Neuronal stem cell (in vitro differentiated cells): ENCODE measurements around the gene ABLIM1. TPM values are rescaled to one million over a fixed set of nuclear protein-coding genes. Genes with fewer than 3 reads are reported as not detected.

Experiments used
- DNase-seq: peaks from one replicate; pipeline ENCODE4 v3.0.0-alpha.2; 2013; ENCODE audit warnings: low spot score
- H2AFZ ChIP-seq: one replicate; pipeline ENCODE4 v1.6.1; 2013; ENCODE audit warnings: mild to moderate bottlenecking, low read length, inconsistent platforms
- H2AK5ac ChIP-seq: 2 replicates; pipeline ENCODE4 v1.6.1; 2013; ENCODE audit warnings: low read depth, mild to moderate bottlenecking, inconsistent platforms, low read length, moderate library complexity, mixed read lengths
- H2BK120ac ChIP-seq: 2 replicates; pipeline ENCODE4 v1.6.1; 2013; ENCODE audit warnings: low read depth, mild to moderate bottlenecking, inconsistent platforms, low read length, moderate library complexity, mixed read lengths
- H2BK12ac ChIP-seq: one replicate; pipeline ENCODE4 v1.6.1; 2013; ENCODE audit warnings: low read length, inconsistent platforms
- H2BK15ac ChIP-seq: 2 replicates; pipeline ENCODE4 v1.6.1; 2013; ENCODE audit warnings: mild to moderate bottlenecking, low read length, inconsistent platforms, mixed read lengths
- H2BK5ac ChIP-seq: one replicate; pipeline ENCODE4 v1.6.1; 2013; ENCODE audit warnings: inconsistent platforms, mild to moderate bottlenecking, low read length, moderate library complexity
- H3K14ac ChIP-seq: one replicate; pipeline ENCODE4 v1.6.1; 2013; ENCODE audit warnings: low read length, inconsistent platforms
- H3K18ac ChIP-seq: 2 replicates; pipeline ENCODE4 v1.6.1; 2013; ENCODE audit warnings: low read length, inconsistent platforms
- H3K23ac ChIP-seq: 2 replicates; pipeline ENCODE4 v1.6.1; 2013; ENCODE audit warnings: low read depth, mild to moderate bottlenecking, mixed read lengths, low read length, inconsistent platforms; ENCODE audit not compliant: poor library complexity
- H3K27ac ChIP-seq: replicated peaks from 3 replicates; pipeline ENCODE4 v1.5.1; 2013; ENCODE audit warnings: low read length, inconsistent platforms
- H3K27me3 ChIP-seq, 3 experiments: 2 replicates each; pipeline ENCODE4 v1.6.1; 2013; ENCODE audit warnings: low read length in 3 of 3, mild to moderate bottlenecking in 2 of 3, inconsistent platforms in 1 of 3, low read depth in 1 of 3, mixed read lengths in 1 of 3, moderate library complexity in 1 of 3; ENCODE audit not compliant: control insufficient read depth in 3 of 3, insufficient read depth in 3 of 3
- H3K36me3 ChIP-seq, 2 donors: replicated peaks in 1 of 2; 2 replicates each; pipeline ENCODE4 v1.6.1; 2013; ENCODE audit warnings: low read length in 2 of 2; ENCODE audit not compliant: control insufficient read depth in 2 of 2, insufficient read depth in 2 of 2
- H3K4ac ChIP-seq: 2 replicates; pipeline ENCODE4 v1.6.1; 2013; ENCODE audit warnings: inconsistent platforms, mild to moderate bottlenecking, low read length, moderate library complexity
- H3K4me1 ChIP-seq, 2 donors: 1 replicate in 1 of 2; 2 replicates in 1 of 2; pipeline ENCODE4 v1.6.1; 2013; ENCODE audit warnings: low read length in 2 of 2, low read depth in 1 of 2; ENCODE audit not compliant: control insufficient read depth in 2 of 2, insufficient read depth in 1 of 2
- H3K4me2 ChIP-seq: one replicate; pipeline ENCODE4 v1.6.1; 2013; ENCODE audit warnings: mild to moderate bottlenecking, low read length, inconsistent platforms; ENCODE audit not compliant: insufficient read depth, poor library complexity, severe bottlenecking
- H3K4me3 ChIP-seq, 2 donors: 2 replicates each; pipeline ENCODE4 v1.5.1; 2013; ENCODE audit warnings: low read length in 2 of 2, mild to moderate bottlenecking in 2 of 2, inconsistent platforms in 1 of 2, moderate library complexity in 1 of 2
- H3K79me1 ChIP-seq: one replicate; pipeline ENCODE4 v1.6.1; 2013; ENCODE audit warnings: low read depth, mild to moderate bottlenecking, inconsistent platforms, low read length, moderate library complexity
- H3K9ac ChIP-seq: one replicate; pipeline ENCODE4 v1.6.1; 2013; ENCODE audit warnings: mild to moderate bottlenecking, low read depth, low read length, inconsistent platforms; ENCODE audit not compliant: poor library complexity
- H3K9me3 ChIP-seq, 2 donors: replicated peaks in 1 of 2; 2 replicates each; pipeline versions ENCODE3 to v1.6.1; 2013; ENCODE audit warnings: low read length in 2 of 2, mild to moderate bottlenecking in 2 of 2, inconsistent platforms in 1 of 2, low read depth in 1 of 2, mixed read lengths in 1 of 2, moderate library complexity in 1 of 2; ENCODE audit not compliant: control insufficient read depth in 2 of 2, insufficient read depth in 1 of 2
- H4K8ac ChIP-seq: one replicate; pipeline ENCODE4 v1.6.1; 2013; ENCODE audit warnings: low read depth, mild to moderate bottlenecking, inconsistent platforms, low read length, moderate library complexity
- H4K91ac ChIP-seq: one replicate; pipeline ENCODE4 v1.6.1; 2013; ENCODE audit warnings: low read length, low read depth, mild to moderate bottlenecking, inconsistent platforms; ENCODE audit not compliant: poor library complexity
- WGBS, 2 donors: extraction: QIAGEN DNeasy Blood & Tissue Kit; methylation state at CpG; one replicate each; pipeline ENCODE4 v1.1.7; 2013; ENCODE audit warnings: missing lambda C conversion rate in 2 of 2, mixed read lengths in 1 of 2; ENCODE audit not compliant: insufficient read length in 2 of 2, insufficient replicate concordance in 1 of 2; ENCODE audit errors: extremely low coverage in 2 of 2; 5-methylcytosine and 5-hydroxymethylcytosine counted together
- polyA plus RNA-seq, 2 experiments: library from polyadenylated mRNA; stranded (reverse); fragments of 200-250 nt; gene quantifications; one replicate each; pipeline ENCODE4 v1.2.3, GENCODE V29; 2013

ABLIM1 gene
- 31.9 TPM for polyA plus RNA-seq (2013, experiment 1 of 2)
- polyA plus RNA-seq (2013, experiment 2 of 2) = 29.4 TPM

- H2AFZ ChIP-seq = no peak within 1 kb of the TSS
- no peak within 1 kb of the TSS for H2BK15ac ChIP-seq
- no peak within 1 kb of the TSS for H3K27ac ChIP-seq
- H3K18ac ChIP-seq = no peak within 1 kb of the TSS
- H2BK5ac ChIP-seq = no peak within 1 kb of the TSS
- no peaks in the 10 kb centered on the region for H3K36me3 ChIP-seq
- no peak within 1 kb of the TSS for H4K8ac ChIP-seq
- H3K27me3 ChIP-seq = peaks cover 0 to 20% (median 0%) of the 10 kb centered on the region in 3 experiments
- H2BK120ac ChIP-seq = no peak within 1 kb of the TSS
- H3K9me3 ChIP-seq = no peaks in the 10 kb centered on the region
- H3K23ac ChIP-seq = no peak within 1 kb of the TSS
- DNase-seq = no peak
- no peaks in the 10 kb centered on the region for H3K79me1 ChIP-seq
- H3K14ac ChIP-seq = no peak within 1 kb of the TSS
- H3K9ac ChIP-seq = no peak within 1 kb of the TSS
- H3K4ac ChIP-seq = no peak within 1 kb of the TSS
- H2BK12ac ChIP-seq = no peak within 1 kb of the TSS
- no peak within 1 kb of the TSS for H4K91ac ChIP-seq
- H3K4me1 ChIP-seq = peaks cover 0 to 11% of the 10 kb centered on the region in 2 donors
- no peak within 1 kb of the TSS for H2AK5ac ChIP-seq
- no CpG with 5 or more reads among the region's 2 CpGs for WGBS, 2 donors
- H3K4me2 ChIP-seq = no peak within 1 kb of the TSS
- no peak within 1 kb of the TSS for H3K4me3 ChIP-seq
These were observed at the start of gene ABLIM1 for GRCh38 chr10:114658175-114658574. Gene ABLIM1 (minus strand): TSS chr10:114658275. CDS start chr10:114658200, 75 bp downstream.

GRCh38 chr10:114706458-114707055 lies 48.5 kb upstream of the ABLIM1 start:
- Histone ChIP-seq H3K9ac (no peak overlapping the region), H3K36me3 (no peaks in the 10 kb centered on the region), H2BK120ac (no peak overlapping the region), H3K4me2 (no peak overlapping the region), H3K4ac (no peak overlapping the region), H3K27me3 (no peaks in the 10 kb centered on the region), H3K23ac (no peak overlapping the region), H3K27ac (no peak overlapping the region), H2BK5ac (no peak overlapping the region), H3K4me3 (no peak overlapping the region), H2BK12ac (no peak overlapping the region), H3K18ac (no peak overlapping the region), H3K4me1 (peaks cover 0 to 2% of the 10 kb centered on the region in 2 donors), H2AK5ac (no peak overlapping the region), H4K8ac (no peak overlapping the region), H4K91ac (no peak overlapping the region), H2AFZ (no peak overlapping the region), H2BK15ac (no peak overlapping the region), H3K14ac (no peak overlapping the region), H3K9me3 (no peaks in the 10 kb centered on the region), H3K79me1 (no peaks in the 10 kb centered on the region)
- no CpG with 5 or more reads among the region's 4 CpGs for WGBS, 2 donors
- DNase-seq = no peak

GRCh38 chr10:114704679-114705078 lies 46.6 kb upstream of the ABLIM1 start:
- no CpG with 5 or more reads among the region's 4 CpGs for WGBS, 2 donors

GRCh38 chr10:114703377-114704107 lies 45.5 kb upstream of the ABLIM1 start:
- Histone ChIP-seq H2AFZ (no peak overlapping the region), H2BK15ac (no peak overlapping the region), H3K36me3 (no peaks in the 10 kb centered on the region), H3K9ac (no peak overlapping the region), H3K4ac (no peak overlapping the region), H3K79me1 (no peaks in the 10 kb centered on the region), H3K4me3 (no peak overlapping the region), H3K4me1 (peaks cover 0 to 2% of the 10 kb centered on the region in 2 donors), H3K18ac (no peak overlapping the region), H2BK12ac (no peak overlapping the region), H3K27me3 (no peaks in the 10 kb centered on the region), H3K4me2 (no peak overlapping the region), H3K23ac (no peak overlapping the region), H4K91ac (no peak overlapping the region), H4K8ac (no peak overlapping the region), H3K9me3 (no peaks in the 10 kb centered on the region), H2AK5ac (no peak overlapping the region), H2BK5ac (no peak overlapping the region), H3K27ac (no peak overlapping the region), H3K14ac (no peak overlapping the region), H2BK120ac (no peak overlapping the region)
- no CpG with 5 or more reads among the region's 6 CpGs for WGBS, 2 donors
- DNase-seq = no peak

More at GRCh38 chr10:114704679-114705078, 46.6 kb upstream of the ABLIM1 start:
- Histone ChIP-seq H3K4ac (no peak overlapping the region), H3K36me3 (no peaks in the 10 kb centered on the region), H2AFZ (no peak overlapping the region), H3K4me3 (no peak overlapping the region), H3K79me1 (no peaks in the 10 kb centered on the region), H2BK15ac (no peak overlapping the region), H3K23ac (no peak overlapping the region), H3K9me3 (no peaks in the 10 kb centered on the region), H3K9ac (no peak overlapping the region), H2AK5ac (no peak overlapping the region), H4K8ac (no peak overlapping the region), H3K27ac (no peak overlapping the region), H3K18ac (no peak overlapping the region), H2BK120ac (no peak overlapping the region), H3K4me2 (no peak overlapping the region), H3K27me3 (no peaks in the 10 kb centered on the region), H2BK12ac (no peak overlapping the region), H3K14ac (no peak overlapping the region), H3K4me1 (peaks cover 0 to 2% of the 10 kb centered on the region in 2 donors), H2BK5ac (no peak overlapping the region), H4K91ac (no peak overlapping the region)
- no peak for DNase-seq
